HepG2 (cell line): ENCODE results near the gene TM4SF18.
A peak's percentile ranks its signal among the peaks of the same experiment; 100 is the strongest.

Source experiments
- CBX2 ChIP-seq, 2 experiments: fragments of 200-600 bp in 1 of 2; sonication (generic); formaldehyde crosslinking in 1 of 2; IDR thresholded peaks; 2 replicates each; pipeline versions ENCODE4 v1.7.0 to v1.8.1; 2018 to 2022; ENCODE audit warnings: low read depth in 2 of 2, low read length in 1 of 2, mild to moderate bottlenecking in 1 of 2, missing genetic modification reagents in 1 of 2
- CTCF ChIP-seq: sonication (generic); formaldehyde crosslinking; IDR thresholded peaks from 2 replicates; pipeline ENCODE4 v1.5.0; 2020; ENCODE audit warnings: mild to moderate bottlenecking, missing genetic modification reagents, moderate library complexity
- MAFK ChIP-seq, 2 experiments: IDR thresholded peaks in 1 of 2; conservative IDR thresholded peaks in 1 of 2; 2 replicates each; pipeline ENCODE4 v1.6.1; 2011; ENCODE audit warnings: improper control_type of control experiment in 2 of 2, low read length in 2 of 2
- MXD1 ChIP-seq: sonication (generic); formaldehyde crosslinking; IDR thresholded peaks from 2 replicates; pipeline ENCODE4 v1.4.0; 2020; ENCODE audit warnings: mild to moderate bottlenecking, missing genetic modification reagents
- POLR2A ChIP-seq, 2 experiments: IDR thresholded peaks; 2 replicates each; pipeline ENCODE4 v1.6.1; 2011; ENCODE audit warnings: low read depth in 2 of 2, low read length in 2 of 2, mild to moderate bottlenecking in 1 of 2, moderate library complexity in 1 of 2; ENCODE audit not compliant: insufficient read depth in 1 of 2
- POLR2AphosphoS5 ChIP-seq: IDR thresholded peaks from 2 replicates; pipeline ENCODE4 v1.6.1; 2012; ENCODE audit warnings: low read depth, low read length
- REST ChIP-seq, 2 experiments: IDR thresholded peaks; 2 replicates each; pipeline ENCODE4 v1.6.1; 2011 to 2012; ENCODE audit warnings: low read length in 2 of 2, borderline replicate concordance in 1 of 2, low read depth in 1 of 2, mild to moderate bottlenecking in 1 of 2, moderate library complexity in 1 of 2
- SALL2 ChIP-seq: sonication (generic); formaldehyde crosslinking; IDR thresholded peaks from 2 replicates; pipeline ENCODE4 v1.8.1; 2023; ENCODE audit warnings: mild to moderate bottlenecking, missing genetic modification reagents, inconsistent platforms
- TFAP4 ChIP-seq: sonication (generic); IDR thresholded peaks from 2 replicates; pipeline ENCODE4 v1.6.1; 2016; ENCODE audit warnings: low read depth, borderline replicate concordance
- TSC22D2 ChIP-seq: sonication (generic); formaldehyde crosslinking; IDR thresholded peaks from 2 replicates; pipeline ENCODE4 v1.5.1; 2020; ENCODE audit warnings: missing genetic modification reagents, mild to moderate bottlenecking, borderline replicate concordance
- ZNF142 ChIP-seq: sonication (generic); formaldehyde crosslinking; IDR thresholded peaks from 2 replicates; pipeline ENCODE4 v1.4.0; 2020; ENCODE audit warnings: missing genetic modification reagents

GRCh38 chr3:149356044-149356592 lies 22.7 kb upstream of the TM4SF18 start:
- TF ChIP-seq CTCF (CRISPR knock-in tag): no peak
- peak; percentile 91; the same call in 1 of the 2 replicates for TF ChIP-seq SALL2 (CRISPR knock-in tag)
- TF ChIP-seq MAFK (conservative IDR thresholded peaks at IDR 0.05 in 1 of 2, IDR thresholded peaks at IDR 0.05 in 1 of 2; ENCODE audit: low read length in 2 of 2): no peak
- TF ChIP-seq POLR2A (IDR thresholded peaks at IDR 0.05; ENCODE audit: insufficient read depth in 1 of 2, low read depth in 2 of 2, low read length in 2 of 2): peak; percentile 29 to 65; a peak in 2 of 4 replicates
- peak; percentile 28; the same call in 1 of the 2 replicates for TF ChIP-seq TSC22D2 (CRISPR knock-in tag)
- TF ChIP-seq POLR2AphosphoS5: peak; percentile 59
- no peak for TF ChIP-seq MXD1
- 0 out of 4 replicates have a peak, but pooled peaks of 1 of the 2 experiments have one; percentile 39 for TF ChIP-seq REST (IDR thresholded peaks at IDR 0.05; ENCODE audit: borderline replicate concordance in 1 of 2, low read depth in 1 of 2, low read length in 2 of 2)
- TF ChIP-seq CBX2 (IDR thresholded peaks at IDR 0.05; ENCODE audit: low read depth, low read length): no peak
- no peak for TF ChIP-seq CBX2 (CRISPR knock-in tag; IDR thresholded peaks at IDR 0.05; ENCODE audit: low read depth)
- peak; percentile 99 for TF ChIP-seq TFAP4
- TF ChIP-seq ZNF142 (CRISPR knock-in tag): no peak
